Neuronal stem cell (in vitro differentiated cells): Measurements from ENCODE around the gene CHID1.

Experiments
- DNase-seq: peaks from one replicate; pipeline ENCODE4 v3.0.0-alpha.2; 2013; ENCODE audit warnings: low spot score
- H2AFZ ChIP-seq: one replicate; pipeline ENCODE4 v1.6.1; 2013; ENCODE audit warnings: mild to moderate bottlenecking, low read length, inconsistent platforms
- H2AK5ac ChIP-seq: 2 replicates; pipeline ENCODE4 v1.6.1; 2013; ENCODE audit warnings: low read depth, mild to moderate bottlenecking, inconsistent platforms, low read length, moderate library complexity, mixed read lengths
- H2BK120ac ChIP-seq: 2 replicates; pipeline ENCODE4 v1.6.1; 2013; ENCODE audit warnings: low read depth, mild to moderate bottlenecking, inconsistent platforms, low read length, moderate library complexity, mixed read lengths
- H2BK12ac ChIP-seq: one replicate; pipeline ENCODE4 v1.6.1; 2013; ENCODE audit warnings: low read length, inconsistent platforms
- H2BK15ac ChIP-seq: 2 replicates; pipeline ENCODE4 v1.6.1; 2013; ENCODE audit warnings: mild to moderate bottlenecking, low read length, inconsistent platforms, mixed read lengths
- H2BK5ac ChIP-seq: one replicate; pipeline ENCODE4 v1.6.1; 2013; ENCODE audit warnings: inconsistent platforms, mild to moderate bottlenecking, low read length, moderate library complexity
- H3K14ac ChIP-seq: one replicate; pipeline ENCODE4 v1.6.1; 2013; ENCODE audit warnings: low read length, inconsistent platforms
- H3K18ac ChIP-seq: 2 replicates; pipeline ENCODE4 v1.6.1; 2013; ENCODE audit warnings: low read length, inconsistent platforms
- H3K23ac ChIP-seq: 2 replicates; pipeline ENCODE4 v1.6.1; 2013; ENCODE audit warnings: low read depth, mild to moderate bottlenecking, mixed read lengths, low read length, inconsistent platforms; ENCODE audit not compliant: poor library complexity
- H3K27ac ChIP-seq: replicated peaks from 3 replicates; pipeline ENCODE4 v1.5.1; 2013; ENCODE audit warnings: low read length, inconsistent platforms
- H3K27me3 ChIP-seq, 3 experiments: 2 replicates each; pipeline ENCODE4 v1.6.1; 2013; ENCODE audit warnings: low read length in 3 of 3, mild to moderate bottlenecking in 2 of 3, inconsistent platforms in 1 of 3, low read depth in 1 of 3, mixed read lengths in 1 of 3, moderate library complexity in 1 of 3; ENCODE audit not compliant: control insufficient read depth in 3 of 3, insufficient read depth in 3 of 3
- H3K36me3 ChIP-seq, 2 donors: replicated peaks in 1 of 2; 2 replicates each; pipeline ENCODE4 v1.6.1; 2013; ENCODE audit warnings: low read length in 2 of 2; ENCODE audit not compliant: control insufficient read depth in 2 of 2, insufficient read depth in 2 of 2
- H3K4ac ChIP-seq: 2 replicates; pipeline ENCODE4 v1.6.1; 2013; ENCODE audit warnings: inconsistent platforms, mild to moderate bottlenecking, low read length, moderate library complexity
- H3K4me1 ChIP-seq, 2 donors: 1 replicate in 1 of 2; 2 replicates in 1 of 2; pipeline ENCODE4 v1.6.1; 2013; ENCODE audit warnings: low read length in 2 of 2, low read depth in 1 of 2; ENCODE audit not compliant: control insufficient read depth in 2 of 2, insufficient read depth in 1 of 2
- H3K4me2 ChIP-seq: one replicate; pipeline ENCODE4 v1.6.1; 2013; ENCODE audit warnings: mild to moderate bottlenecking, low read length, inconsistent platforms; ENCODE audit not compliant: insufficient read depth, poor library complexity, severe bottlenecking
- H3K4me3 ChIP-seq, 2 donors: 2 replicates each; pipeline ENCODE4 v1.5.1; 2013; ENCODE audit warnings: low read length in 2 of 2, mild to moderate bottlenecking in 2 of 2, inconsistent platforms in 1 of 2, moderate library complexity in 1 of 2
- H3K79me1 ChIP-seq: one replicate; pipeline ENCODE4 v1.6.1; 2013; ENCODE audit warnings: low read depth, mild to moderate bottlenecking, inconsistent platforms, low read length, moderate library complexity
- H3K9ac ChIP-seq: one replicate; pipeline ENCODE4 v1.6.1; 2013; ENCODE audit warnings: mild to moderate bottlenecking, low read depth, low read length, inconsistent platforms; ENCODE audit not compliant: poor library complexity
- H3K9me3 ChIP-seq, 2 donors: replicated peaks in 1 of 2; 2 replicates each; pipeline versions ENCODE3 to v1.6.1; 2013; ENCODE audit warnings: low read length in 2 of 2, mild to moderate bottlenecking in 2 of 2, inconsistent platforms in 1 of 2, low read depth in 1 of 2, mixed read lengths in 1 of 2, moderate library complexity in 1 of 2; ENCODE audit not compliant: control insufficient read depth in 2 of 2, insufficient read depth in 1 of 2
- H4K8ac ChIP-seq: one replicate; pipeline ENCODE4 v1.6.1; 2013; ENCODE audit warnings: low read depth, mild to moderate bottlenecking, inconsistent platforms, low read length, moderate library complexity
- H4K91ac ChIP-seq: one replicate; pipeline ENCODE4 v1.6.1; 2013; ENCODE audit warnings: low read length, low read depth, mild to moderate bottlenecking, inconsistent platforms; ENCODE audit not compliant: poor library complexity
- WGBS, 2 donors: extraction: QIAGEN DNeasy Blood & Tissue Kit; methylation state at CpG; one replicate each; pipeline ENCODE4 v1.1.7; 2013; ENCODE audit warnings: missing lambda C conversion rate in 2 of 2, mixed read lengths in 1 of 2; ENCODE audit not compliant: insufficient read length in 2 of 2, insufficient replicate concordance in 1 of 2; ENCODE audit errors: extremely low coverage in 2 of 2; 5-methylcytosine and 5-hydroxymethylcytosine counted together

The CHID1 gene

DNA sequence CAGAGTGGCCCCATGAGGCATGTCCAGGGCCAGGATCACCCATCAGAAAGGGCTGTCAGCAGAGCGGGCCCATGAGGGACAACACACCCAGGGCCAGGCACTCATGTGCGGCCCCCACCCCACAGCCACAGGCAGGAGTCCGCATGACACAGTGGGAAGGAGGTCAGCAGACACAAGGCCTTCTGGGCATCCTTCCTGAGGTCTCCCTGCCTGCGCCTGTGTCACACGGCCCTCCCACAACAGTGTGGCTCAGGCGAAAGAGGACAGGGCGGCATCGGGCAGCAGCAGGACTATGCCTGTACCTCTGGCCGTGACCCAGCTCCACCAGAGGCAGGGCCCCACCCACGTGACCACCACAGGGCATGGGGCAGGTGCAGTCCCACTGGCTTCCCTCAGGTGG, 27.1 kb downstream of the CHID1 start:
- H3K14ac ChIP-seq: no peak overlapping the region
- H3K27me3 ChIP-seq: no peaks in the 10 kb centered on the region
- H3K4ac ChIP-seq: no peak overlapping the region
- no peak overlapping the region for H3K23ac ChIP-seq
- H3K27ac ChIP-seq: no peak overlapping the region
- no peak overlapping the region for H2AK5ac ChIP-seq
- no peaks in the 10 kb centered on the region for H3K9me3 ChIP-seq
- no peak for DNase-seq
- no peak overlapping the region for H3K4me3 ChIP-seq
- H3K79me1 ChIP-seq: peaks cover 10% of the 10 kb centered on the region
- H2BK12ac ChIP-seq: no peak overlapping the region
- H3K36me3 ChIP-seq: peaks cover 39 to 77% of the 10 kb centered on the region in 2 donors
- H2BK15ac ChIP-seq: no peak overlapping the region
- no peak overlapping the region for H2BK5ac ChIP-seq
- H2BK120ac ChIP-seq: no peak overlapping the region
- peak overlapping the region; percentile 12 for H3K18ac ChIP-seq
- no peak overlapping the region for H2AFZ ChIP-seq
- WGBS, 2 donors: no CpG with 5 or more reads among the region's 10 CpGs
- H4K91ac ChIP-seq: no peak overlapping the region
- no peaks in the 10 kb centered on the region for H3K4me1 ChIP-seq
- peak overlapping the region; percentile 10 for H3K9ac ChIP-seq
- no peak overlapping the region for H4K8ac ChIP-seq
- no peak overlapping the region for H3K4me2 ChIP-seq

DNA sequence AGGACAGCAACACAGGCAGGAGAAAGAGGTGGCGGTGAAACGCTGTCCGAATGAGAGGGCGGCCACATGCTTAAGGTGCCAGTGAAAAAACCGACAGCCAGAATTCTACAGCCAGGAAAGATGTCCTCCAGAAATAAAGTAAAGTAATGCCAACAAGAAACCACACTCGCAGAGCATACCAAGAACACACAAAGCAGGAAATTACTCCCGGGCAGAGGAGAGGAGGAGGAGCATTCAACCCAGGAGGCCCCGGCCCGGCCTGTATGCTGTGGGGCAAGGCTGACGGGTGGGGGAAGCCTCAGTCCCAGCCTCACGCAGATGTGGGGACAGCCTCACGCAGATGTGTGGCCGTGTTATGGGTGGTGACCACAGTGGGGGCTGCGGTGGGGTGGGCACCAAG, 28.0 kb downstream of the CHID1 start:
- Histone ChIP-seq H2BK12ac (no peak overlapping the region), H3K18ac (no peak overlapping the region), H3K27me3 (no peaks in the 10 kb centered on the region), H3K79me1 (peaks cover 9% of the 10 kb centered on the region), H3K14ac (no peak overlapping the region), H2BK120ac (no peak overlapping the region), H3K23ac (no peak overlapping the region), H3K27ac (no peak overlapping the region), H3K4ac (no peak overlapping the region), H2BK5ac (no peak overlapping the region), H3K4me2 (no peak overlapping the region), H4K91ac (no peak overlapping the region), H4K8ac (no peak overlapping the region), H3K4me1 (no peaks in the 10 kb centered on the region), H2BK15ac (no peak overlapping the region), H2AK5ac (no peak overlapping the region), H3K9ac (no peak overlapping the region), H2AFZ (no peak overlapping the region), H3K9me3 (no peaks in the 10 kb centered on the region), H3K4me3 (no peak overlapping the region), H3K36me3 (peaks cover 32 to 73% of the 10 kb centered on the region in 2 donors)
- no CpG with 5 or more reads among the region's 14 CpGs for WGBS, 2 donors
- DNase-seq: no peak

DNA sequence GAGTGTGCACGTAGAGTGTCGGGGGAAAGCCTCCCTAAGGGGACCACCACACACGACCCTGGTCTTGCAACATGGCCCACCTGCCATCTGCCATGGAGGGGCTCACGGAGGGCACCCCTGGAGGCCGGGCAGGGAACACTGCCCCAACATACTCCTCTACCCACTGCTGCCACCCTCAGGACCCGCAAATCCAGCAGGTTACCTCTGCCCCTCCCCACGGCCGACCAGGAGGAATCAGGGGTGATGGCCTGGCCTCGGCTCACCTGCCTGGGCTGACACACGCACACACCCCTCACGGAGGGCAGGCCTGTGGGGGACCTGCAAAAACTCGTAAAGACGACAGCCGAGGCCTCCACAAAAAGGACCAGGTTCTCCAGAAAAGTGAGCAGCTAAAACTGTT, 30.2 kb downstream of the CHID1 start:
- Histone ChIP-seq H3K27ac (no peak overlapping the region), H3K9ac (peak overlapping the region; percentile 44), H3K9me3 (no peaks in the 10 kb centered on the region), H3K27me3 (no peaks in the 10 kb centered on the region), H2AFZ (no peak overlapping the region), H2BK15ac (no peak overlapping the region), H2BK5ac (no peak overlapping the region), H2BK12ac (no peak overlapping the region), H3K18ac (no peak overlapping the region), H4K91ac (no peak overlapping the region), H3K4me1 (no peaks in the 10 kb centered on the region), H3K79me1 (peaks cover 9% of the 10 kb centered on the region), H3K23ac (peak overlapping the region; percentile 43), H3K36me3 (peaks cover 35 to 68% of the 10 kb centered on the region in 2 donors), H3K14ac (no peak overlapping the region), H3K4ac (no peak overlapping the region), H3K4me3 (no peak overlapping the region), H3K4me2 (no peak overlapping the region), H2AK5ac (no peak overlapping the region), H2BK120ac (no peak overlapping the region), H4K8ac (no peak overlapping the region)
- DNase-seq: no peak
- WGBS, 2 donors: no CpG with 5 or more reads among the region's 14 CpGs

GRCh38 chr11:877565-877964, 33.0 kb downstream of the CHID1 start:
- whole genome bisulfite sequencing, 2 donors: no CpG with 5 or more reads among the region's 11 CpGs
- H3K36me3 ChIP-seq: peaks cover 30 to 54% of the 10 kb centered on the region in 2 donors
- H3K23ac ChIP-seq: no peak overlapping the region
- no peak overlapping the region for H3K4ac ChIP-seq
- no peak overlapping the region for H2AFZ ChIP-seq
- H3K14ac ChIP-seq: no peak overlapping the region
- H4K8ac ChIP-seq: no peak overlapping the region
- no peak overlapping the region for H3K18ac ChIP-seq
- H2BK15ac ChIP-seq: no peak overlapping the region
- no peak overlapping the region for H2BK12ac ChIP-seq
- H3K9me3 ChIP-seq: no peaks in the 10 kb centered on the region
- H3K27ac ChIP-seq: no peak overlapping the region
- no peak overlapping the region for H2AK5ac ChIP-seq
- no peaks in the 10 kb centered on the region for H3K4me1 ChIP-seq
- no peak overlapping the region for H3K4me2 ChIP-seq
- H4K91ac ChIP-seq: no peak overlapping the region
- no peak overlapping the region for H2BK5ac ChIP-seq
- H3K79me1 ChIP-seq: peaks cover 6% of the 10 kb centered on the region
- H3K4me3 ChIP-seq: peak overlapping the region in 1 of 2 donors; percentile 27
- DNase-seq: no peak
- no peaks in the 10 kb centered on the region for H3K27me3 ChIP-seq
- H3K9ac ChIP-seq: no peak overlapping the region
- peak overlapping the region; percentile 47 for H2BK120ac ChIP-seq
